ENCODE data around the gene MAP4K2.
"Not testable (repeated sequence)": the region's sequence is repeated elsewhere in the genome, so short reads cannot be mapped to it uniquely, and the experiment has no call there.

MAP4K2 gene

GRCh38 chr11:64803158-64803845 lies at the start of gene MAP4K2:
TSS of gene MAP4K2 (minus strand) at chr11:64803214. CDS start at chr11:64803149, 65 bp downstream.
- DNase-seq (ENCODE audit: low read depth in 3 of 3): peak; percentile 63 to 86 (median 69)

GRCh38 chr11:64851831-64852351 lies 48.9 kb upstream of the MAP4K2 start:
- no peak for DNase-seq (ENCODE audit: low read depth in 3 of 3)

- DNase-seq (ENCODE audit: low read depth in 3 of 3): no peak
These were observed 48.1 kb upstream of the MAP4K2 start for GRCh38 chr11:64850979-64851567.

GRCh38 chr11:64849598-64850356 lies 46.8 kb upstream of the MAP4K2 start:
- DNase-seq (ENCODE audit: low read depth in 3 of 3): no peak

- DNase-seq (ENCODE audit: low read depth in 3 of 3): no peak
These were observed 46.0 kb upstream of the MAP4K2 start for GRCh38 chr11:64848826-64849597.

- no peak for DNase-seq (ENCODE audit: low read depth in 3 of 3)
These were observed 45.3 kb upstream of the MAP4K2 start for GRCh38 chr11:64848214-64848825.

GRCh38 chr11:64846998-64847666 lies 44.1 kb upstream of the MAP4K2 start:
- peak; percentile 80 to 99 (median 90) for DNase-seq (ENCODE audit: low read depth in 3 of 3)

GRCh38 chr11:64845776-64846129 lies 42.7 kb upstream of the MAP4K2 start:
- DNase-seq (ENCODE audit: low read depth in 3 of 3): not testable (repeated sequence)

- no peak for DNase-seq (ENCODE audit: low read depth in 3 of 3)
These were observed 42.2 kb upstream of the MAP4K2 start for GRCh38 chr11:64845129-64845775.

GRCh38 chr11:64844330-64845128 lies 41.5 kb upstream of the MAP4K2 start, which contains the start of gene CDC42BPG:
TSS of gene CDC42BPG (minus strand) at chr11:64844653. CDS start at chr11:64844569, 84 bp downstream.
- DNase-seq (ENCODE audit: low read depth in 3 of 3): no peak

- no peak for DNase-seq (ENCODE audit: low read depth in 3 of 3)
These were observed 40.8 kb upstream of the MAP4K2 start for GRCh38 chr11:64843686-64844329.

- DNase-seq (ENCODE audit: low read depth in 3 of 3): no peak
These were observed 40.1 kb upstream of the MAP4K2 start for GRCh38 chr11:64842851-64843685.

GRCh38 chr11:64842366-64842759 lies 39.3 kb upstream of the MAP4K2 start:
- no peak for DNase-seq (ENCODE audit: low read depth in 3 of 3)

- no peak for DNase-seq (ENCODE audit: low read depth in 3 of 3)
These were observed 38.8 kb upstream of the MAP4K2 start for GRCh38 chr11:64841592-64842365.

- no peak for DNase-seq (ENCODE audit: low read depth in 3 of 3)
These were observed 37.1 kb upstream of the MAP4K2 start for GRCh38 chr11:64839887-64840782.

- no peak for DNase-seq (ENCODE audit: low read depth in 3 of 3)
These were observed 36.3 kb upstream of the MAP4K2 start for GRCh38 chr11:64839335-64839734.

Data from stimulated activated CD4-positive, alpha-beta T cell treated with anti-CD3 and anti-CD28 coated beads, TNF-alpha, amount 100 ng/mL, for 48 hours (primary cell).